ENCODE measurements around the gene NFILZ. TPM values are rescaled to one million over a fixed set of nuclear protein-coding genes. Genes with fewer than 3 reads are reported as not detected.

Gene NFILZ
- total RNA-seq, 2 donors from 2014 or later, result not detected

- no peak for TF ChIP-seq CTCF (conservative IDR thresholded peaks at IDR 0.05)
- no peaks in the 10 kb centered on the region for H3K9me3 ChIP-seq (ENCODE audit: control insufficient read depth, low read length)
- no peaks in the 10 kb centered on the region for H3K9me3 Mint-ChIP-seq
- no peak overlapping the region for H3K27ac ChIP-seq (ENCODE audit: low read depth, low read length)
- H3K36me3 ChIP-seq (ENCODE audit: control insufficient read depth, insufficient read depth, low read length), result no peaks in the 10 kb centered on the region
- H3K27ac Mint-ChIP-seq, result no peak overlapping the region
- H3K27me3 ChIP-seq (ENCODE audit: control insufficient read depth, insufficient read depth, low read length, poor library complexity, severe bottlenecking), result no peaks in the 10 kb centered on the region
- no peaks in the 10 kb centered on the region for H3K36me3 Mint-ChIP-seq (ENCODE audit: low read depth)
- H3K4me1 ChIP-seq (ENCODE audit: control insufficient read depth, insufficient read depth, low read length), result no peaks in the 10 kb centered on the region
- no peak overlapping the region for H3K9ac ChIP-seq (ENCODE audit: extremely low read depth, low read length, poor library complexity, severe bottlenecking)
- WGBS, 2 experiments (ENCODE audit: insufficient coverage in 1 of 2, insufficient read length in 1 of 2), result 73 to 74% methylated on average over 5 to 9 of the region's 9 CpGs
- no peak for DNase-seq
- H3K4me3 Mint-ChIP-seq, result no peak overlapping the region
- H3K4me3 ChIP-seq (ENCODE audit: low read length), result no peak overlapping the region
- H3K27me3 Mint-ChIP-seq (ENCODE audit: insufficient read depth), result peaks cover 7% of the 10 kb centered on the region
- no peaks in the 10 kb centered on the region for H3K4me1 Mint-ChIP-seq
Observed at GRCh38 chr19:8666814-8667405, 36.5 kb downstream of the NFILZ start.

GRCh38 chr19:8673276-8673891 is 43.0 kb downstream of the NFILZ start:
- peaks cover under 1% of the 10 kb centered on the region for H3K27me3 Mint-ChIP-seq (ENCODE audit: insufficient read depth)
- H3K9me3 Mint-ChIP-seq, result peaks cover 17% of the 10 kb centered on the region
- no peaks in the 10 kb centered on the region for H3K9me3 ChIP-seq (ENCODE audit: control insufficient read depth, low read length)
- H3K36me3 Mint-ChIP-seq (ENCODE audit: low read depth), result no peaks in the 10 kb centered on the region
- no peak overlapping the region for H3K27ac ChIP-seq (ENCODE audit: low read depth, low read length)
- no peak overlapping the region for H3K4me3 ChIP-seq (ENCODE audit: low read length)
- H3K27ac Mint-ChIP-seq, result no peak overlapping the region
- H3K9ac ChIP-seq (ENCODE audit: extremely low read depth, low read length, poor library complexity, severe bottlenecking), result no peak overlapping the region
- no peak for DNase-seq
- 76 to 83% methylated on average over 4 to 6 of the region's 6 CpGs for WGBS, 2 experiments (ENCODE audit: insufficient coverage in 1 of 2, insufficient read length in 1 of 2)
- H3K4me1 ChIP-seq (ENCODE audit: control insufficient read depth, insufficient read depth, low read length), result no peaks in the 10 kb centered on the region
- no peaks in the 10 kb centered on the region for H3K4me1 Mint-ChIP-seq
- H3K36me3 ChIP-seq (ENCODE audit: control insufficient read depth, insufficient read depth, low read length), result no peaks in the 10 kb centered on the region
- no peaks in the 10 kb centered on the region for H3K27me3 ChIP-seq (ENCODE audit: control insufficient read depth, insufficient read depth, low read length, poor library complexity, severe bottlenecking)
- H3K4me3 Mint-ChIP-seq, result no peak overlapping the region
- no peak for TF ChIP-seq CTCF (conservative IDR thresholded peaks at IDR 0.05)

GRCh38 chr19:8675066-8675465 is 44.6 kb downstream of the NFILZ start:
- H3K9me3 Mint-ChIP-seq, result peaks cover 20% of the 10 kb centered on the region

More at GRCh38 chr19:8675066-8675465, 44.6 kb downstream of the NFILZ start:
- Histone ChIP-seq H3K27me3 (ENCODE audit: control insufficient read depth, insufficient read depth, low read length, poor library complexity, severe bottlenecking) (no peaks in the 10 kb centered on the region), H3K4me3 (ENCODE audit: low read length) (no peak overlapping the region), H3K9me3 (ENCODE audit: control insufficient read depth, low read length) (no peaks in the 10 kb centered on the region), H3K4me1 (ENCODE audit: control insufficient read depth, insufficient read depth, low read length) (no peaks in the 10 kb centered on the region), H3K27ac (ENCODE audit: low read depth, low read length) (no peak overlapping the region), H3K9ac (ENCODE audit: extremely low read depth, low read length, poor library complexity, severe bottlenecking) (no peak overlapping the region), H3K36me3 (ENCODE audit: control insufficient read depth, insufficient read depth, low read length) (no peaks in the 10 kb centered on the region)
- WGBS, 2 experiments (ENCODE audit: insufficient coverage in 1 of 2, insufficient read length in 1 of 2), result 67 to 75% methylated on average over 2 to 3 of the region's 3 CpGs
- no peak for DNase-seq
- Mint-ChIP-seq H3K36me3 (ENCODE audit: low read depth) (no peaks in the 10 kb centered on the region), H3K4me1 (no peaks in the 10 kb centered on the region), H3K4me3 (no peak overlapping the region), H3K27me3 (ENCODE audit: insufficient read depth) (peaks cover 2% of the 10 kb centered on the region), H3K27ac (no peak overlapping the region)
- TF ChIP-seq CTCF (conservative IDR thresholded peaks at IDR 0.05), result no peak
